Measurements from ENCODE around the gene PADI3. TPM values are rescaled to one million over a fixed set of nuclear protein-coding genes. Genes with fewer than 3 reads are reported as not detected.

PADI3 gene
- total and polyA plus RNA-seq, 2 of the 8 experiments (the other 6 are each of a cell fraction or from before 2014, with no cell fraction given) = 0.37 to 0.94 TPM

GRCh38 chr1:17224434-17224833, 24.5 kb upstream of the PADI3 start (continued):
- TF ChIP-seq YY1 (IDR thresholded peaks at IDR 0.05; ENCODE audit: low read depth, low read length) (no peak), CBX8 (IDR thresholded peaks at IDR 0.05; ENCODE audit: borderline replicate concordance, low read depth, low read length) (no peak), POLR2A (IDR thresholded peaks at IDR 0.05; ENCODE audit: control extremely low read depth in 1 of 2, low read depth in 2 of 2, low read length in 2 of 2) (no peak)

Measured in H1 (cell line).